Transverse colon (tissue), 4 donors: ENCODE measurements around the gene PF4V1.

Source experiments
- EP300 ChIP-seq: sonication (generic); formaldehyde crosslinking; IDR thresholded peaks from one replicate; pipeline ENCODE4 v1.6.1; 2017; ENCODE audit warnings: antibody characterized with exemption, low read depth
- POLR2A ChIP-seq: fragments of 450-650 bp; IDR thresholded peaks from one replicate; pipeline ENCODE4 v1.6.1; 2016; ENCODE audit warnings: antibody characterized with exemption, mild to moderate bottlenecking, moderate library complexity
- POLR2AphosphoS5 ChIP-seq, 3 donors: sonication (generic); formaldehyde crosslinking; IDR thresholded peaks; one replicate each; pipeline ENCODE4 v1.6.1; 2016; ENCODE audit warnings: antibody characterized with exemption in 3 of 3
- TF ChIP-seq, protein P1 (sequence below), 5 experiments: fragments of 200-600 bp in 3 of 5; fragments of 450-650 bp in 2 of 5; sonication (generic) in 3 of 5; IDR thresholded peaks; 1 replicate in 2 of 5; 2 replicates in 3 of 5; pipeline ENCODE4 v1.5.1; 2016 to 2017; ENCODE audit warnings: antibody characterized with exemption in 5 of 5, inconsistent platforms in 3 of 5, mild to moderate bottlenecking in 2 of 5, moderate library complexity in 1 of 5

DNA sequence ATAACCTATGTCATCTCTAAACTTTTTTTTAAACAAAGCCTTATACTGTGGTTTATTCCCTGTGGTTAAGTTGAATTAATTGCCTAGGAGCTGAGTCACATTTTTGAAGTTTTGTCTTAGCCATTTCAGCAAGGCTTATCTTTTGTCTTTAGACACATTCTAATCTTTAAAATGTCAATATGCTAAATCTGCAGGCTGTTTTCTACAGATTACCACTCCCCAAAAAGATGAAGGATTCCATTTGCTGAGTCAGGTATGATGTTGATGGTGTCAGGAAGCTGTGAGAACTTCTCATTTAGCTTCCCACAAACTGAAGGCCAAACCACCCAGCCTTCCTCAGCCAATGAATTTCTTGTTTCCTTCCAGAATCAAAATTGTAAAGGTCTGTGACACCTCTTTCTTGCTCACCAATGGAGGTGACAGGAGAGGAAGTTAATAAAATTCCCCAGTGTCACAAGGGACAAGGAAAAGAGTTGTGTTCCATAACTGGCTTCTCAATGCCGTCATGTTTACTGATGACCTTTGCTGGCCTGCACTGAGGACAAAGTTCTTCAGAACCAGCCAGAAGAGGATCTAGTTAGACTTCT, 20.4 kb upstream of the PF4V1 start:
- no peak for TF ChIP-seq EP300
- TF ChIP-seq, protein P1, sequence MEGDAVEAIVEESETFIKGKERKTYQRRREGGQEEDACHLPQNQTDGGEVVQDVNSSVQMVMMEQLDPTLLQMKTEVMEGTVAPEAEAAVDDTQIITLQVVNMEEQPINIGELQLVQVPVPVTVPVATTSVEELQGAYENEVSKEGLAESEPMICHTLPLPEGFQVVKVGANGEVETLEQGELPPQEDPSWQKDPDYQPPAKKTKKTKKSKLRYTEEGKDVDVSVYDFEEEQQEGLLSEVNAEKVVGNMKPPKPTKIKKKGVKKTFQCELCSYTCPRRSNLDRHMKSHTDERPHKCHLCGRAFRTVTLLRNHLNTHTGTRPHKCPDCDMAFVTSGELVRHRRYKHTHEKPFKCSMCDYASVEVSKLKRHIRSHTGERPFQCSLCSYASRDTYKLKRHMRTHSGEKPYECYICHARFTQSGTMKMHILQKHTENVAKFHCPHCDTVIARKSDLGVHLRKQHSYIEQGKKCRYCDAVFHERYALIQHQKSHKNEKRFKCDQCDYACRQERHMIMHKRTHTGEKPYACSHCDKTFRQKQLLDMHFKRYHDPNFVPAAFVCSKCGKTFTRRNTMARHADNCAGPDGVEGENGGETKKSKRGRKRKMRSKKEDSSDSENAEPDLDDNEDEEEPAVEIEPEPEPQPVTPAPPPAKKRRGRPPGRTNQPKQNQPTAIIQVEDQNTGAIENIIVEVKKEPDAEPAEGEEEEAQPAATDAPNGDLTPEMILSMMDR (IDR thresholded peaks at IDR 0.05), result no peak
- no peak for TF ChIP-seq POLR2A
- TF ChIP-seq POLR2AphosphoS5 (IDR thresholded peaks at IDR 0.05), result no peak
